Measurements from ENCODE around the gene GPR151.

GPR151 gene

DNA sequence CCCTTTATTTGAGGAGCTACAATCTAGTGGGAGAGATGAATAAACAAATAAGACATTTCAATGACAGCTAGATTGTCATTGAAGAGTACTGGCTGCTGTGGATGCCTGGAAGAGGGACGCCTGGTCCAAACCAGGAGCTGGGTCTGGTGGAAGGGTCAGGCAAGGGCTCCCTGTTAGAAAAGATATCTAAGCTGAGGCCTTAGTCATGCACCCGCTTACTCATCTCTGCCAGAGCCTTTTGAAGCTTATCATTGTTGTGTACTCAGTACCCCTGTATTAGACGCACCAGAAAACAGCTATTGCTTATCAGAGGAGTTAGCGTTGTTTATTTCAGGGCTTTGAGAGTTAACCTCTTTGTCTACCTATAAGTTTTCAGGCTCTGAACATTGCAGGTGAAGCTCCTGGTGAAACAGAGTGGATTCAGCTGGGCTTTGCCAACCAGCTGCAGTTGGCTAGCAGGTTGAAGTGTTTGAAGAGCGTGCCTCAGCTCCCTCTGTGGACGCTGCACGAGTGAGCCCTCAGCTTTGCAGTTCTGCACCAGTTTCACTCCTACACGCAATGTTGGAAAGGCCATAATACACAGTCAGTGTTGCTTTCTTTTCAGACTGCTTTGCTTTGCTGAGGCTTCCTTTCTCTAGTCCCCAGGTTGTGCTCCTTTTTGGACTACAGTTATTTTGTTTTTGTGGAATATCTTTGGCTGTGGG is 5.6 kb upstream of the GPR151 start:
- no peak overlapping the region for H3K27ac ChIP-seq (ENCODE audit: low read depth, low read length)
- no peaks in the 10 kb centered on the region for H3K9me2 ChIP-seq (replicated peaks; ENCODE audit: insufficient read depth, low read length)
- H3F3A ChIP-seq (ENCODE audit: insufficient read depth): no peaks in the 10 kb centered on the region
- H3K27me3 ChIP-seq (ENCODE audit: low read length): no peaks in the 10 kb centered on the region
- H3K4me2 ChIP-seq (ENCODE audit: low read depth, low read length, poor library complexity, severe bottlenecking): no peak overlapping the region
- TF ChIP-seq EZH2phosphoT487 (conservative IDR thresholded peaks at IDR 0.05; ENCODE audit: low read length): no peak
- no peak for TF ChIP-seq CTCF (IDR thresholded peaks at IDR 0.05; ENCODE audit: insufficient read depth, low read length, poor library complexity, severe bottlenecking)
- no peaks in the 10 kb centered on the region for H3K9me3 ChIP-seq (ENCODE audit: insufficient read depth, low read length)
- H2AFZ ChIP-seq (ENCODE audit: low read depth, low read length, severe bottlenecking): no peak overlapping the region
- H3K36me3 ChIP-seq (ENCODE audit: low read length): no peaks in the 10 kb centered on the region
- H4K20me1 ChIP-seq (ENCODE audit: low read depth, low read length): no peaks in the 10 kb centered on the region
- no peak overlapping the region for H3K9ac ChIP-seq (ENCODE audit: low read length)
- H3K4me3 ChIP-seq (ENCODE audit: insufficient read depth, low read length, poor library complexity, severe bottlenecking): no peak overlapping the region
- no peaks in the 10 kb centered on the region for H3K79me2 ChIP-seq (ENCODE audit: insufficient read depth, low read length)

DNA sequence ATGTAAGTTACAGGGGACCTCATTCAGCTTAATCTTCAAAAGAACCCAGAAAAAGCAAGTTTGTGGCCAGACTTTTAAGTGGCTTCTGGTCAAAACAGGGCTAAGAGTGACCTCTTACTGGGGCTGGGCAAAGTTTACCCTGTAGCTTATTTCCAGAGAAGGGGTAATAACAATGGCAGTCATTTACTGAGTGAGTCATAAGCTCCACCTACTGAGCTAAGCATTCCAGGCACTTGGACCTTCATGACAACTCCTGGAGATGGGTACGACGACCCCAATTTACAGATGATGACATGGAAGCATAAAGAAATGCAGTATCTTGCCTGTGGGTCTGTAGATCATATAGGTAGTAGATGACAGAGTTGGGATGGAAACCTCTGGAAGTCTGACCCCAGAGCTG is 4.7 kb upstream of the GPR151 start:
- H2AFZ ChIP-seq (ENCODE audit: low read depth, low read length, severe bottlenecking): no peak overlapping the region
- no peak overlapping the region for H3K9ac ChIP-seq (ENCODE audit: low read length)
- TF ChIP-seq EZH2phosphoT487 (conservative IDR thresholded peaks at IDR 0.05; ENCODE audit: low read length) (no peak), CTCF (IDR thresholded peaks at IDR 0.05; ENCODE audit: insufficient read depth, low read length, poor library complexity, severe bottlenecking) (no peak)
- no peak overlapping the region for H3K27ac ChIP-seq (ENCODE audit: low read depth, low read length)
- H3K79me2 ChIP-seq (ENCODE audit: insufficient read depth, low read length): no peaks in the 10 kb centered on the region
- no peaks in the 10 kb centered on the region for H3F3A ChIP-seq (ENCODE audit: insufficient read depth)
- H3K36me3 ChIP-seq (ENCODE audit: low read length): no peaks in the 10 kb centered on the region
- no peaks in the 10 kb centered on the region for H3K9me2 ChIP-seq (replicated peaks; ENCODE audit: insufficient read depth, low read length)
- no peak overlapping the region for H3K4me2 ChIP-seq (ENCODE audit: low read depth, low read length, poor library complexity, severe bottlenecking)
- H3K27me3 ChIP-seq (ENCODE audit: low read length): no peaks in the 10 kb centered on the region
- no peak overlapping the region for H3K4me3 ChIP-seq (ENCODE audit: insufficient read depth, low read length, poor library complexity, severe bottlenecking)
- no peaks in the 10 kb centered on the region for H4K20me1 ChIP-seq (ENCODE audit: low read depth, low read length)
- H3K9me3 ChIP-seq (ENCODE audit: insufficient read depth, low read length): no peaks in the 10 kb centered on the region

DNA sequence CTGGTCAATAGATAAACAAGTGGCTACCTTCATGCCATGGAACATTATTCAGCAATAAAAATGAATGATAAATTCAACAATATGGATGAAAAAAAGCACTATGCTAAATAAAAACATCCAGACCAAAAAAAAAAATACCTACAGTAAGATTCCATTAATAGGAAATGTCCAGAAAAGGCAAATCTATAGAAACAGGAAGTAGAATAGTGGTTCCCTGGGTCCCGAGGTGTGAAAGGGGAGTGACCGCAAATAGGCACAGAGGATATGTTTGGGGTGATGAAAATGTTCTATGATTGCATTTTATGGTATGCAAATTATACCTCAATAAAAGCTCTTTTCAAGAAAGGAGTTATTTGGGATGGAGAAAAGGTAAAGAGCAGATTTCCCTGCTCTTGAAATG is 3.6 kb upstream of the GPR151 start:
- no peak overlapping the region for H3K4me3 ChIP-seq (ENCODE audit: insufficient read depth, low read length, poor library complexity, severe bottlenecking)
- no peak overlapping the region for H3K27ac ChIP-seq (ENCODE audit: low read depth, low read length)
- H3F3A ChIP-seq (ENCODE audit: insufficient read depth): peaks cover under 1% of the 10 kb centered on the region; the same call in 1 of the 2 replicates
- no peaks in the 10 kb centered on the region for H3K27me3 ChIP-seq (ENCODE audit: low read length)
- H3K9ac ChIP-seq (ENCODE audit: low read length): no peak overlapping the region
- TF ChIP-seq CTCF (IDR thresholded peaks at IDR 0.05; ENCODE audit: insufficient read depth, low read length, poor library complexity, severe bottlenecking) (no peak), EZH2phosphoT487 (conservative IDR thresholded peaks at IDR 0.05; ENCODE audit: low read length) (no peak)
- H3K9me2 ChIP-seq (replicated peaks; ENCODE audit: insufficient read depth, low read length): no peaks in the 10 kb centered on the region
- no peak overlapping the region for H3K4me2 ChIP-seq (ENCODE audit: low read depth, low read length, poor library complexity, severe bottlenecking)
- no peaks in the 10 kb centered on the region for H3K79me2 ChIP-seq (ENCODE audit: insufficient read depth, low read length)
- no peak overlapping the region for H2AFZ ChIP-seq (ENCODE audit: low read depth, low read length, severe bottlenecking)
- H3K9me3 ChIP-seq (ENCODE audit: insufficient read depth, low read length): no peaks in the 10 kb centered on the region
- H4K20me1 ChIP-seq (ENCODE audit: low read depth, low read length): no peaks in the 10 kb centered on the region
- no peaks in the 10 kb centered on the region for H3K36me3 ChIP-seq (ENCODE audit: low read length)

Data from SU-DHL-6 (cell line).